ENCODE results near the gene MDFI. TPM values are rescaled to one million over a fixed set of nuclear protein-coding genes. Genes with fewer than 3 reads are reported as not detected.

MDFI gene
- total RNA-seq, 4 donors from 2014 or later, result 1.4 to 6.5 (median 2.3) TPM; not detected in 1

- no peak for TF ChIP-seq POLR2A (IDR thresholded peaks at IDR 0.05)
- TF ChIP-seq CTCF (IDR thresholded peaks at IDR 0.05), result no peak
- no peak for TF ChIP-seq EP300 (IDR thresholded peaks at IDR 0.05)
- no peak for TF ChIP-seq POLR2AphosphoS5 (IDR thresholded peaks at IDR 0.05)
- no peak for ATAC-seq
- Histone ChIP-seq H3K4me1 (peaks cover 0 to 36% (median 22%) of the 10 kb centered on the region in 3 donors), H3K4me3 (no peak overlapping the region), H3K27me3 (peaks cover 52% of the 10 kb centered on the region), H3K27ac (no peak overlapping the region), H3K36me3 (no peaks in the 10 kb centered on the region), H3K9me3 (no peaks in the 10 kb centered on the region)
- 86 to 88% methylated on average over 5 to 9 of the region's 9 CpGs for WGBS, 2 donors (ENCODE audit: low coverage in 1 of 2)
These were observed 3.2 kb downstream of the MDFI start for GRCh38 chr6:41641352-41641925.

GRCh38 chr6:41642090-41642959, 4.1 kb downstream of the MDFI start:
- 56 to 74% methylated on average over 4 to 7 of the region's 11 CpGs for WGBS, 2 donors (ENCODE audit: low coverage in 1 of 2)
- H3K27ac ChIP-seq, result no peak overlapping the region
- peaks cover 47% of the 10 kb centered on the region for H3K27me3 ChIP-seq
- H3K4me1 ChIP-seq, result peaks cover 0 to 28% (median 17%) of the 10 kb centered on the region in 3 donors
- no peak for ATAC-seq
- H3K36me3 ChIP-seq, result no peaks in the 10 kb centered on the region
- H3K4me3 ChIP-seq, result no peak overlapping the region
- no peaks in the 10 kb centered on the region for H3K9me3 ChIP-seq
- TF ChIP-seq CTCF (IDR thresholded peaks at IDR 0.05) (no peak), EP300 (IDR thresholded peaks at IDR 0.05) (no peak), POLR2AphosphoS5 (IDR thresholded peaks at IDR 0.05) (no peak), POLR2A (IDR thresholded peaks at IDR 0.05) (no peak)

- 53 to 73% methylated on average over 2 to 7 of the region's 10 CpGs for WGBS, 2 donors (ENCODE audit: low coverage in 1 of 2)
- Histone ChIP-seq H3K4me3 (no peak overlapping the region), H3K27me3 (peaks cover 42% of the 10 kb centered on the region), H3K4me1 (peaks cover 0 to 19% (median 8%) of the 10 kb centered on the region in 3 donors), H3K9me3 (no peaks in the 10 kb centered on the region), H3K27ac (no peak overlapping the region), H3K36me3 (no peaks in the 10 kb centered on the region)
- no peak for TF ChIP-seq POLR2AphosphoS5 (IDR thresholded peaks at IDR 0.05)
- TF ChIP-seq CTCF (IDR thresholded peaks at IDR 0.05), result no peak
- TF ChIP-seq EP300 (IDR thresholded peaks at IDR 0.05), result no peak
- no peak for TF ChIP-seq POLR2A (IDR thresholded peaks at IDR 0.05)
- ATAC-seq, result no peak
These were observed 5.0 kb downstream of the MDFI start for GRCh38 chr6:41642960-41643898.

GRCh38 chr6:41643899-41644269, 5.6 kb downstream of the MDFI start:
- Histone ChIP-seq H3K27me3 (peaks cover 40% of the 10 kb centered on the region), H3K9me3 (no peaks in the 10 kb centered on the region), H3K4me3 (no peak overlapping the region), H3K27ac (no peak overlapping the region), H3K36me3 (no peaks in the 10 kb centered on the region), H3K4me1 (peaks cover 0 to 12% (median 1%) of the 10 kb centered on the region in 3 donors)
- ATAC-seq, result no peak
- TF ChIP-seq POLR2AphosphoS5 (IDR thresholded peaks at IDR 0.05) (no peak), POLR2A (IDR thresholded peaks at IDR 0.05) (no peak), EP300 (IDR thresholded peaks at IDR 0.05) (no peak), CTCF (IDR thresholded peaks at IDR 0.05) (no peak)
- 100% methylated on average over 1 of the region's 4 CpGs for WGBS, 2 donors (ENCODE audit: low coverage in 1 of 2)
